Stimulated activated CD4-positive, alpha-beta T cell treated with anti-CD3 and anti-CD28 coated beads, Interleukin-12 subunit alpha, Interleukin-12 subunit beta, amount 100 ng/mL, for 24 hours (primary cell): ENCODE data around the gene C2CD4D.

ENCODE experiments used
- DNase-seq, 2 experiments: peaks; one replicate each; pipeline ENCODE4 v3.0.0-alpha.2; 2020; ENCODE audit warnings: low read depth in 2 of 2

C2CD4D gene

GRCh38 chr1:151790071-151790939 is 49.3 kb downstream of the C2CD4D start, which contains the start of gene TDRKH:
TSS of gene TDRKH (minus strand) at chr1:151790500. CDS start at chr1:151783022, 7,478 bp downstream.
- DNase-seq, result peak; percentile 95 to 98
